Fibroblast of peridontal ligament (primary cell): ENCODE data around the gene LCOR.
"Not testable (repeated sequence)": the region's sequence is repeated elsewhere in the genome, so short reads cannot be mapped to it uniquely, and the experiment has no call there.

Experiments used
- DNase-seq: peaks from one replicate; pipeline ENCODE4 v3.0.0-alpha.2; 2010; ENCODE audit errors: extremely low read depth

Gene LCOR

DNA sequence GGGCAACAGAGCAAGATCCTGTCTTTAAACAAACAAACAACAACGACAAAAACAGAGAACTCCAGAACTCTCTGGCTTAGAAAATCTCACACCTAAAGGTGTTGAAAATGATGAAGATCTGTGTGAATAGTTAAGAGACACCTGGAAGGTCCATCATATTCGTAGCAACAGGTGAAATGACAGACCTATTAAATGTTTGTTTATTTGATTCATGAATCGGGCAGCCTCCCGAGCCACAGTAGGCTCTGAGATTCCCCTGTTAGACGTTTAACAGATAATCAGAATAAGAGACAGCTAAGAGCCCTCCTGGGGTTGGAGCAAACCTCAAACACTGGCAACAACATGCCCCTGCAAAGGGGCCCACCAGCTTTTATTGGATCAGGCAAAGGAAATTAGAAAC, 103.7 kb downstream of the LCOR start:
- DNase-seq: no peak

DNA sequence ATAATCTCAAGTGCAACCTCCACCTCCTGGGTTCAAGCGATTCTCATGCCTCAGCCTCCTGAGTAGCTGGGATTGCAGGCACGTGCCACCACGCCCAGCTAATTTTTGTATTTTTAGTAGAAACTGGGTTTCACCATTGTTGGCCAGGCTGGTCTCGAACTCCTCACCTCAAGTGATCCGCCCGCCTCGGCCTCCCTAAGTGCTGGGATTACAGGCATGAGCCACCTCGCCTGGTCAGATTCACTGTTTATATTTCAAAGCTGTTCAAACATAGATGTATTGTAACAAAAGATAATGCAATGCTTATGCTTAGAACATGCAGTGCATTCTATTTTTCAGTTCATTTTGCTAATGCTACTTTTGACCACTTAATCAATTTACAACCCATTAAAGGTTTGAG, 111.1 kb downstream of the LCOR start:
- not testable (repeated sequence) for DNase-seq

DNA sequence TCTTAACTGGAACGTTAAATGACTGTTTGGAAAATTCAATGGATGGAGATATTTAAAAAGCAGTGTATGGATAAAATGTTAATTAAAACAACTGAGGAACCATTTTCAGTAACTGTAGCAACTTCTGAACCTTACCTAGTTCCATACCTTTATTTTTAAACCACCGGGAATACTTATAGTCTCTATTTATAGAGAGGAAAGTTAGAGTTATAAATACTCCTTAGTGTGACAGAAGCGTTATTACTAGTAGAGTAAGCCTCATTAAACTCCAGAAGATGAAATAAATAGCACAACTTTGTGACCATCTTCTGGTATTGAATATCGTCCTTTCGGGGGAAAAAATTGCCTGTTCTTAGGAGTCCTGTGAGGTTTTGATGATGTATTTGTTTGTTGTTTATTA, 114.9 kb downstream of the LCOR start:
- no peak for DNase-seq

DNA sequence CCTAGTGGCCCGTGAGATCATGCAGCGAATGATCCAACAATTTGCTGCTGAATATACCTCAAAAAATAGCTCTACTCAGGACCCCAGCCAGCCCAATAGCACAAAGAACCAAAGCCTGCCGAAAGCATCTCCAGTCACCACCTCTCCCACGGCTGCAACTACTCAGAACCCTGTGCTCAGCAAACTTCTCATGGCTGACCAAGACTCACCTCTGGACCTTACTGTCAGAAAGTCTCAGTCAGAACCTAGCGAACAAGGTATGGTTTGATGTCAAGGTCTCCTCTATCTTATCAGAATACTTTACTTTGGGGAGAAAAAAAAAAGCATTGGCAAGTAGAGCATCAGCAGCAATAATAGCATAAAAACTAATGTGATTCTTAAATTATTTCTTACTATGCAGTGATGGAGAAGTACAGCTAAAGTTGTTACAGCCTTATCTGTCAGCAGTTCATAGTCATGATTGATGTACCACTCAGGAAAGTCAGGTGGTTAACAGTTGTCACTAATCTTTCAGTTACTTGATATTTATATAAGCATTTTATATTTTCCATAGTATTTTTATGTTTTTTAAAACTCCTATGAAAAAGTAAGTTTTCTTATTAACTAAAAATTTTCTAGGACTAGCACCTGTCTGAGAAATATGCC, 117.1 kb downstream of the LCOR start:
- DNase-seq: no peak

- no peak for DNase-seq
Measured at GRCh38 chr10:96951954-96952353, 119.9 kb downstream of the LCOR start.

DNA sequence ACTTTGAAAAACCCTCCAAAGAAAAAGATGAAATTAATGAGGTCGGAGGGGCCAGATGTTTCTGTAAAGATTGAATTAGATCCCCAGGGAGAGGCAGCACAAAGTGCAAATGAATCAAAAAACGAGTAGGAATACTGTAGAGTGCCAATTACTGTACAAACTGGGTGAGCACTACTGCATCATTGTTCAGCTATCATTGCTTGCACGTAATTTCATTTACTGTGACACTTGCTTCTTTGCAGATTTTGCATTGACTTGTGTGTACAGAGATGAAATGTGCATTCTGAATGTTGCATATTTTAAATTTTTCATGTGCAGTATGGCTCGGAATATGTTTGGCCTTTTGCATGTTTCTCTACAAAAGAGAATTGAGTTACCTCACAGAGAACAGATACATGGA, 123.7 kb downstream of the LCOR start:
- no peak for DNase-seq

GRCh38 chr10:96958071-96958470, 126.0 kb downstream of the LCOR start:
- DNase-seq: no peak

DNA sequence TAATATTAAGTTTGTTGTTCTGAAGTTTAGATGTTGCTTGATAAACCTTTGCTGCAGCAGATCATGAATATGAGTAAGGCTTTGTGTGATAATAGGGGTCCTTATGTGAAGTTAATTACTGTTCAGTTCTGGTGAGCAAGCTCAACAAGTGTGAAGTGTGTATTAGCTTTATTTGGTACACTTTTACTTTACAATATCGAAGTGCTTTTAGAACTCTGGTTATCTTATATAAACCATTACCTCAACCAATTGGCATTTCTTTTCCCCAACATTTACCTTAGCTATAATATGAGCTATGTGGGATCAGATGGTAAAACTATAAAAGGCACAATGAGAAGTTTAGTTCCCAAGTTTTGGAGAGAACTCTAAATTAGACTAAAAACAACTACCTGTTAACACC, 127.6 kb downstream of the LCOR start:
- no peak for DNase-seq

DNA sequence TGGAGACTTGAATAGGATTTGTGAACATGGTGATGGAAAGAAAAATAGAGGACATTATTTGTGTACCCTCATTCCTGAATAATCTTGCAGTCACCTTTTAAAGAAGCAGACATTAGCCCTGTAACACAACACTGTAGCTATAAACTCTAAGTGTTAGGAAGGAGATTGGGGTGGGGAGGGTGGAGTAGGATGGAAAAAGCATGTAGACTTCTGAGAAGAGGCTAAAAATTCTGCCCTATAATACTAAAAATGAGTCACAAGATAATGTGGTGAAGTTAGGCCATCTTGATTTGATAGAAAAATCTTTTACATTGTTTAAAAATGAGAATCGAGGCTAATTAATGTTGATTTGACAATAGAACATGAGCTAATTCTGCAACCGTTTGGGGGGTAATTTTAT, 128.8 kb downstream of the LCOR start:
- DNase-seq: peak; percentile 44

DNA sequence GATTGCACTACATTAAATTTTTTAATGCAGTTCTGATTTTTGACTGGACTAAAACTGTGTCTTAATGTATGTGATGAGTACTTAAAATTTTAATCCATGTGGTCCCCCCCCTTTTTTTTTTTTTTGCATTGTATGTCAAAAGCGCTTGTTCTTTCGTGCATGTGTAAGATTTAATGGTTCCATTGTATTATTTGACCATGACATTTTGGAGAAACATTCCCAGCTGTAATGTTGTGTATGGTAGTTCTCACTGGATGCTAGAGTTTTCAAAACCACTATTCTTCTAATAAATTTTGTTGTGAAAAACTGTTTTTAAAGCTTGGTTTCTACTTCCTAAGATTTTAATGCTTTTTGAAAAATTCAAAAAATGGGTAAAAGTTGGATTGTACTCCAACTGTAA, 132.0 kb downstream of the LCOR start:
- no peak for DNase-seq

DNA sequence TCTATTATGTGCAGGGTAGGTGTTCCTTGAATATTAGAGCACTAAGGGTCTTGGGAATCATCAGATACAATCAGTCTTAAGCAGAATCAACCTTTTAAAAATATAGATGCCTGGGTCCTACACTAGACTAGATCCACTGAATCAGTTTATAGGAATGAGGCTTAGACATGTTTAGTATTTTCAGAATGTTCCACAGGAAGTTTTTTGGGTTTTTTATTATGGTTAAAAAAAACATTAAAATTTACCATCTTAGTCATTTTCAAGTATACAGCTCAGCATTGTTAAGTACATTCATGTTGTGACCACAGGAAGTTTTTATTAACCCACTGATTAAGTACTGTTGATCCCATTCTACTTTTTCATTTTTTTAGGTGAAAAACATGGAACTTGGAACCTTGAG, 135.7 kb downstream of the LCOR start:
- peak; percentile 28 for DNase-seq

GRCh38 chr10:96968682-96969423, 136.8 kb downstream of the LCOR start:
- no peak for DNase-seq

GRCh38 chr10:96971324-96971723, 139.2 kb downstream of the LCOR start:
- no peak for DNase-seq

- no peak for DNase-seq
Measured at GRCh38 chr10:96972264-96972663, 140.2 kb downstream of the LCOR start.

DNA sequence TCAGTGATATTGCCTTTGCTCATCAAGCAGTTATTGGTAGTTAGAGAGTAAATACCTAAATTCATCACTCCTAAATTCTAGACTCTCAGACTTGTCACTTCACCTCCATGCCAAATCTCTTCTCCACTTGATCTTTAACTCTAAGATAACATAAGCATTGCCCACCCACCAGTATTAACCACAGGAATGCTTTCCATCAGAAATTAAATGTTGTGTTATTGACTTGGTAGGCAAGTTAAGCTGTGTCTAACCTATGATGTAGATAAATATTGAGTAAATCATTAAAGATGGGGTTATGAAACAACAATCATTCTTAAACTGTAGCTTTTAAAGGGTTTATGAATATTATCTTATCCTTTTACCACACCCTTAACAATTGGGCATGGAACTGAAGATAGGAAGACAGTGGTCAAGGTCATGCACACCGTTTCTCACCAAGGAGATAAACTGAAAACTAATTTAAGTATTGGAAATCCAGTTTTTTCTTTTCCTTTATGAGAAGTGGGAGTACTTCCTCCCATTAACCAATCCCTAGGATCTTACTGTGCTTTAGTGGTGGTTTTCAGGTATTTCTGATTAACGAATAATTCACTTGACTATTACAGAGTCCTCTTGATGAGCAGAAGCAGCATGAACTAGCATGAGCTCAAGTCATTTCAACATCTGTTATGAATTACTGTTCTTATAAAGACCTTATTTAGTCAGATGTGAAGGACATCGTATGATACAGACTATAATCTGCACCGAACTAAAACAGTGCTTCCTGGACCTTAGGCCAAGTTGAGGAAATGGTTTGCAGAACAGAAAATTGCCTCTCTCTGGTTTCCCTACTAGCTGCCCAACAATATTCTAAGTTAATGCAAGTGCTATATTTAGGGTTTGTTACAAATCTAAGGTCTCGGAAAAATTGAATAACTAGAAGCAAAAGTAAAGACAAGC, 142.0 kb downstream of the LCOR start:
- peak; percentile 84 for DNase-seq

- no peak for DNase-seq
Measured at GRCh38 chr10:96975136-96975535, 143.0 kb downstream of the LCOR start.

DNA sequence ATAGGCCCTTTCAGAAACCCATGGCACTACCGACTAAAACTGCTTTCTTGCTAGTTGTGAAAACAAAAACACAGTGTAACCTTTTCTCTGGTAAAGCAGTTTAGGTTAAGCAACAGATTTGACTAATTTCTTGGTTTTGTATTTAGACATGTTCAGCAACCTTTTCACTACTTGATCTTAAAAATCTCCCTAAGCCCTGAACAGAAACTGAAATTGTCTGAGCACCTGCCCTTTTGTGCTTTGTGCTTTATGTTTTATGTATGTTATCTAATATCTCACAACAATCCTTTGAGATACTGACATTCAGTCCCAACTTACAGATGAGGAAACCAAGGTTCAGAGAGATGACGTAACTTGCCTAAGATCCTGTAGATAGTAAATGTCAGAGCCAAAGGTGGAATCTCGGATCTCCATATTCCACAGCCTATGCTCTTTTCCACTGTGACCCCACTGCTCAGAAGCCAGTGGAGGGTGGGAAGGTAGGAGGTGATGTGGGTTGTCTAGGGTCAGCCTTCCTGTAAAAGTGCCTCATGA, 146.6 kb downstream of the LCOR start:
- no peak for DNase-seq

- no peak for DNase-seq
Measured at GRCh38 chr10:96982149-96982930, 150.2 kb downstream of the LCOR start.

- DNase-seq: no peak
Measured at GRCh38 chr10:96984541-96985131, 152.5 kb downstream of the LCOR start.

DNA sequence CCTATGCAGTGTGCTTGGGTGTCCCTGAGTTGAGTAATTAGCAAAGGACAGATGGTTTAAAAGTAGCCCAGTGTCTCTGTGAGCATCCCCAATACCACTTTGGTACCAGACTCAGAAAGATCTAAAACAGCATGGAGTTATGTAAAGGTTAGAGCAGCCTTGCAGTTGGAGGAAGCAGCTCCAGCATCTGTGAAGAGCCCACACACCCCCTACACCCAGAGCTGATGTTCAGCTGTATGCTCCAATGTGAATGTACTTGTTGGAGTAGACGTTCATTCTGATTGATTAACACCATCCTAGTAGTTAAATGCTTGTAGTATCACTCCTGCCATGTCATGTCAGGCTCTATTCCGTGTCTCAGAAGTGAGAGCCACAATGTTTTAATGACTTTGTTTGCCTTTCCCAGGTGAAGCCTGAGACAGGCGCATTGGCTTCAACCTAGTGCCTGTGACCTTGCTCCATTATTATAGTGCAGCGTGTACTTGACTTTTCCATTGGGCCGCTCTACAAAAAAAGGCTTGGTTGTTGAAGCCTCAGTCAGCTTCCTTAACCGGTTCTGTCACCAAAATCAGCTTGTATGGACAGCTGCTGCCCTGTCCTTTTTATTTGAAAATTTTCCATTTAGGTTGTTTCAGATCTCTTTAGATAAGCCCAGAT, 154.2 kb downstream of the LCOR start:
- DNase-seq: no peak
